NK-92 (cell line): ENCODE data around the gene SLC32A1.

Experiments used
- DNase-seq: peaks from one replicate; lab custom pipeline; 2025; ENCODE audit not compliant: unreplicated experiment; lab: John Stamatoyannopoulos, UW

The SLC32A1 gene

DNA sequence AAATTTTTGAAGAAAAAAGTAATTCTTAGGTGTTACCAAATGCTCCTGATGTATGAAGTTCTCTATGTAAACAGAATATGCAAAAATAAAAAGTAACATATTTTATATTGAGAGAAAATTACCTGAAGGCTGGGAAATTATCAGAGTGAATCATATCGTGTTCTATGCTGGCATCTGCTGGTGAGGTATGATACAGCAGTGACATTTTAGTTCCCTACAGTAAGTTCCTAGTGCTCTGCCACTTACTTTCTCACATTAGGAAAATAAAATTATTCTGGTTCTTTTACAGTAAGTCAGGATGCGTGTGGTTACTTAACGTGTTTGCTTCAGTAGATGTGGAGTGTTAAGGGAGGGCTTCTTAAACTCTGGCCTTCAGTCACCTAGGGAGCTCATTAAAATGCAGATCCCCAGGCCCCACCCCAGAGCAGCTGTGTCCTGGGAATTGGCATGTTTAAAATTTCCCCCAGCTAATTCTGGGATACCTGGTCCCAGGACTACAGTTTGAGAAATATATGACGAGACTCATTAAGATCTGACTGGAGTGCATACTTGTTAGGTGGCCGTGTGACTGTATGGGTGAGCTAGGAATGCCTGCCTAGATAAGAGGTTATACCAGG lies 27.2 kb downstream of the SLC32A1 start:
- DNase-seq = no peak

DNA sequence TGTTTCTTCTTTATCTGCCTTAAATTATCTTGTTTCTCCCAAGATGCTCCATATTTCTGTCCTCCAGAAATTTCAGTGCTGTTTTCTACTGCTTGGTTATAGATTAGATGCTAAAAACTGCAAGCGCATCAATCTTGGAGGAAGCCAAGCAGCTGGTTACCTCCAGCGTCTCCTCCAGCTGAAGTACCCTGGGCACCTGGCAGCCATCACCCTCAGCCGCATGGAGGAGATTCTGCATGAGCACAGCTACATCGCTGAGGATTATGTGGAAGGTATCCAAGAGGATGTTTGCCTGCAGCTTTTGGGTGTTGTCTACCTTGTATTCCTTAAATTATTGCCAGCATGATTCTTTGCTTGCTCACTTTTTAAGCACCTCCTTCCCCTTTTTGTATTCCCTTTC lies 27.7 kb downstream of the SLC32A1 start:
- no peak for DNase-seq

DNA sequence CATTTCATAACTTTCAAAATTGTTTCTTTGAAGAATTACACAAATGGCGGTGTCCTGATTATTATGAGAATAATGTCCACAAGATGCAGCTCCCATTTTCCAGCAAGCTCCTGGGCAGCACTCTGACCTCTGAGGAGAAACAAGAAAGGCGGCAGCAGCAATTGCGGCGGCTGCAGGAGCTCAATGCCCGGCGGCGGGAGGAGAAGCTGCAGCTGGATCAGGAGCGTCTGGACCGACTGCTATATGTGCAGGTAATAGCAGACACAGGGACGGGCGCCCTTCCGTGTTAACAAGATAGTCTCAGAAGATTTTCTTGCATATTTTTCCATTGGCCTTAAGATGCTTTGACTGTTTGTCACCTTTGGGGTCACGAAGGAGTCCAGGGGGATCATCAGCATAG lies 30.6 kb downstream of the SLC32A1 start:
- no peak for DNase-seq

DNA sequence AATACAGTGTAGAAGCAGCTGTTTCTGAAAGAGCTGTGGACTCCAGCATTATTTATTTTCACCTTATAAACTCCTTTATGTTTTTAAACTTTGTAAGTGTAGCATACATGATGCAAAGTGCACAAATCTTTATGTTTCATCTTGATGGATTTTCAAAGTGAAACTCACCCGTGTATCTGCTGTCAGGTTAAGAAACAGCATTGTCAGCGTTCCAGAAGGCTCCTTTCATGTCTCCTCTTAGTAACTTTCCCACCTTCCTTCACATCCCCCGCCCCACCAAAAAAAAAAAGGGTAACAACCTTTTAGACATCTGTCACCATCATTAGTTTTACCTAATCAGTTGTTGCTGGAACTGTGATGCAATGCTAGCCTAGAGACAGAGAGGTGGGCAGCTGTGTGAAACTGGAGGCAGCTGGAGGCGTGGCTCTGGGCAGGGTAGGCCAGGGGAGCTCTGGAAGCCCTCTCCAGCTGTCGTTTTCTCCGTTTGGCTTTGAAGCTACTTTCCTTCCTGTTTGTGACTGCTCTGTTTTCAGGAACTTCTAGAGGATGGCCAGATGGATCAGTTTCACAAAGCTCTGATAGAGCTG lies 31.1 kb downstream of the SLC32A1 start:
- DNase-seq = no peak

DNA sequence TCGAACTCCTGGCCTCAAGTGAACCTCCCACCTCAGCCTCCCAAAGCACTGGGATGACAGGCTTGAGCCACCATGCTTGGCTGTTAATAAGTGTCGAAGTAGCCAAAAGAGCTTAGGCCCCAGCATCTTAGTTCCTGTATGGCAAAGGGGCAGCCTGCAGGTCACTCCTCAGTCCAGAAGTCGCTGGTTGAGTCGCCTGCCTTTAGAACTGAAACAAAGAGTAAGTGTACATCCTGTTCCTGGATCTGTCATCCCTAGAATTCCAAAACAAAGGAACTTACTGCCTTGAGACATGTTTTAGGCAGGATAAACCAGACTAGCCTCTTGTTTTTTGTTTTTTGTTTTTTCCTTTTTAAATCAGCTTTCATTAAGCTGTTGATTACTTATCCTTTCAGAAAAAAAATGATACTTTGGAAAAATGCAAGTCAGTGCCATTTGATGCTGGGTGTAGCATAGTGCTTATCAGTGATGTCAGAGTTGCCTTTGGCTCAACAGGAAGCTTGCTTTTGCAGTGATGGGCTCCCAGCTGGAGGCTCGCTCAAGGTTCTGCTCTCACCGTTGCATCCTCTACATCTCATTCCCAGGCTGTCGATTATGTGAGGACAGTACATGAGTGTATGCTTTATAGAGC lies 33.0 kb downstream of the SLC32A1 start:
- no peak for DNase-seq

DNA sequence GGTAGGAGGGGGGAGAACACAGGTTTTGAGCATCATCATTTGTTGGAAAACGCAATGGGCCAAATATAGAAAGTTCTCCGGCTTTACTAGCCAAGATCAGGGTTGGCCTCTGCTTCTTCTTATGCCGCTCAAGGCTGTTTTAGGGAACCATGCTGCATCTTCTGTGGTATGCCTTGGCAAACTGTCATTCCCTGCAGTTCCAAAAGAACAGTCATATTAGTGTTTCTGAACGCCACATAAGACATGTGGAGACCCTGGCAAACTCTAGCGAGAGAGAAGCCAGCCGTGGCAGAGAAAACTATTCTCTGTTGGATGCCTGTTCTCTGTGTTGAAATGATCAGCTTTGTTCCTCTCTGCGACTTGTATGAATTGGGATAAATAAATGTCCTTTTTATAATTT lies 34.8 kb downstream of the SLC32A1 start:
- no peak for DNase-seq

DNA sequence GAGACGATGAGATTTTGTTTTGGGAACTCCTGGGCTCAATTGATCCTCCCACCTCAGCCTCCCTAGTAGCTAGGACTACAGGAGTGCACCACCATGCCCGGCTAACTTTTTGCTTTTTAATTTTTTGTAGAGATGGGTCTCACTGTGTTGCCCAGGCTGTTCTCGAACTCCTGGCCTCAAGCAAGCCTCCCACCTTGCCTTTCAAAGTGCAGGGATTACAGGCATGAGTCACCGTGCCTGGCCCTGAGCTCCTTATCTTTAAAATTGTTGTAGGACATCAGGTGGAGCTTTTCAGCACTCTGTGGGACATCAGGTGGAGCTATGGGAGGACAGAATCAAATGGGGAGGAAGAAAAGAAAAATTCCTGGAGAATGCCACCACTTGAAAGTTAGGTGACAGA lies 36.7 kb downstream of the SLC32A1 start:
- no peak for DNase-seq

DNA sequence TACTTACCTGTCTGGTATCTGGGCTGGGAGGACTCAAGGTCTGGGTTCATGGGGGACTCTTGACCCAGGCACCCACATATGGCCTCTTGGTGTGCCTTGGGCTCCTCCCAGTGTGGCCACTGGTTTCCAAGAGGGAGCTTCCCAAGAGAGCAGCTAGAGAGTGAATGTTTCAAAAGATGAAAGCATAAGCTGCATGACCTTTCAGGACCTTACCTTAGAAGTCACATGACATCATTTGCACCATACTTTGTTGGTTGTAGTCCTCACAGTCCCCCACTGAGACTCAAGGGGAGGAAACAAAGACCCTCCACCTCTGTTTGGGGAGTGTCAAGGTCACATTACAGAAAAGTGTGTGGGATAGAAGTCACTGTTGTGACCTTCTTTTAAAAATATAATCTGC lies 37.9 kb downstream of the SLC32A1 start:
- no peak for DNase-seq

DNA sequence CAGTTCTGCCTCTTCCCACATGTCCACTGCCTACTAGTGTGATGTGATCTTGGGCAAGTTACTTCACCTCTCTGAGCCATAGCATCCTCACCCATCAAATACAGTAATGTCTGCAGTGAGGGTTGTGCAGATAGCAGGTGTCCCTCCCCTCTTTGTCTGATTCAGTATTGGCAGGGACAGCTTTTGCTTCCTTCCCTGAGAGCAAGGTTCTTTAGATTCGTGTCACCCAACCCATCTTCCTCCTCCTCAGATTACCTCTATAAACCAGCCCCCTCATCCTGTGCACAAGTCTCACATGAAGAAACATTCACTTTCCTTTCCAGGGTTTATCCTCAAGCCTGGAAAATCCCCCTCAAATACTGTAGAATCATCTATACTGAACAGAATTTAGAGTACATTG lies 39.3 kb downstream of the SLC32A1 start:
- no peak for DNase-seq

DNA sequence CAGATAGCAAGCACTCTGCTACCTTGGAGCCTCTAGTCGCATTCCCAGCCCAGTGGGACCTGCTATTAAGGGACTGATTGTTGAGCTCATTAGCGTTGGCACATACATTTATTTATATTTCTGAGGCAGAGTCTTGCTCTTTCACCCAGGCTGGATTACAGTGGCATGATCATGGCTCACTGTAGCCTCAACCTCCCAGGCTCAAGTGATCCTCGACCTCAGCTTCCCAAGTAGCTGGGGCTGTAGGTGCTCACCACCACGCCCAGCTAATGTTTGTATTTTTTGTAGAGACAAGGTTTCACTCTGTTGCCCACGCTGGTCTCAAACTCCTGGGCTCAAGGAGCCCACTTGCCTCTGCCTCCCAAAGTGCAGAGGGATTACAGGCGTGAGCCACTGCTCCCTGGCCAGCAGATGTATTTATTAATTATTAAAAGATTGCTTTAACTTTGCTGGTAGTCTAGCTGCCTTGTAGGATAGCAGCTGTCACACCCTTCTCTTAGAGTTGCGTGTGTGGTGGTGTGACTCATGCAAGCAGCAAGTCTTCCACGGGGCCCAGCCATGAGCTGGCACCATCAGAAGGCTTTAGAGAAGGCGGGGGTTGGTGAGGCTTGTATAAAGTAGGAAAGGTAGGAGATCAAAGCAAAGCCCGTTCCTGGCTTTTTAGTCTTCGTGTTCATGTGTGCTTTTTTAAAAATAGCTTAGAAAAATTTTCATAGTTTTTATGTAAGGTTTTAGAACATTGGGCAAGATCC lies 40.5 kb downstream of the SLC32A1 start:
- no peak for DNase-seq

DNA sequence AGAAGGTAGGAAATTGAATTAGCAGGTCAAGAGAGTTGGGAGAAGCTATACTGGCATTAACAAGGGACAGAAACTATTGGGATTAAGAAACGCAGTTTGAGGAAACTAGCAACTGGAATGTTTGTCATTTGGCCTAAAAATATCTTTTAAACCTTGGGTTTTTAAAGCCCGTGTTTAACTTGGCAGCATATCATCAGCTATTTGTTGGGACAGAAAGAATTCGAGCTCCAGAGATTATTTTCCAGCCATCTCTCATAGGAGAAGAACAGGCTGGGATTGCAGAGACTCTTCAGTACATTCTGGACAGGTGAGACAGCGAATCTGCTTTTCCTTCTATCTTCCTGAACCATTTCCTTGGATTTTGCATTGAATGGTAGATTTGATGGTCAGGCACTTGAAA lies 41.8 kb downstream of the SLC32A1 start:
- no peak for DNase-seq

DNA sequence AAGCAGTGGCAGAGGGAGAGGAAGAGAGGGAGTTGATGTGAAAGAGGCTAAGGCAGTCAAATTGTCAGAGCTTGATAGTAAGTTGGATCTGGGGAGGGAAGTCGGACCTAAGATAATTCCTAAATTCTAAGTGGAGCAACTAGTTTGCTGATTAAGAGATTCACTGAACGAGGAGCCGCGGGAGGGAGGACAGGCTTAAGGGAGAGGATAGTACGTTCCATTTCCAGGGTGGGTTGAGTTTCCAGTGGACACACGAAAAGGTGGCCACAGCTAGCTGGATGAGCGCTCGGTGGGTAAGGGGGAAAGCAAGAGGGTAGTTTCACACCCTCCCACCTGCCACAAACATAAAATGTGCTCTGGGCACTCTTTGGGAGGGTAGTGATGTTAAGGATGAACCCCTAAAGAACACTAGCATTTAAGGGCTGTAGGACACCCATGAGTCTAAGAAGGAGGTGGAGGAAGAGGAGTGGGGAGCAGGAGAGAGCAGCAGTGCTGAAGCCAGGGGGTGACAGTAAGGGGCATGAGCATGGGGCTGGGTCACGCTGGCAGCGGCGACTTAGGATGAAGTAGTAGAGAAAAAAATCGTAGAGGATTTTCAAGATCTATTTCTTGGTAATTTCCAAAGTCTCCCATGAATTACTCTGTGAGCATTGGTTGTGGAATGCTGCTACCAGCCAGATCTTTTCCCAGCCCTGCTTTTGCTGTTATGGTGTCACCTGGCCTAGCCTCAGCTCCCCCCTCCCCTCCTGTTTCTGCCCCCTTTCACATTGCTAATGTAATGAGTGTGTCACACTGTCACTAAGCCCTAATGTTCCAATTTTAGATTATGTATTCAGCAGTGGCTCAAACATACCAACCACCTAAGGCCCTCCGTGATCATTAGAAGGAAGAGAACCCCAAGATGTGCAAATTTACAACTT lies 45.4 kb downstream of the SLC32A1 start:
- no peak for DNase-seq

DNA sequence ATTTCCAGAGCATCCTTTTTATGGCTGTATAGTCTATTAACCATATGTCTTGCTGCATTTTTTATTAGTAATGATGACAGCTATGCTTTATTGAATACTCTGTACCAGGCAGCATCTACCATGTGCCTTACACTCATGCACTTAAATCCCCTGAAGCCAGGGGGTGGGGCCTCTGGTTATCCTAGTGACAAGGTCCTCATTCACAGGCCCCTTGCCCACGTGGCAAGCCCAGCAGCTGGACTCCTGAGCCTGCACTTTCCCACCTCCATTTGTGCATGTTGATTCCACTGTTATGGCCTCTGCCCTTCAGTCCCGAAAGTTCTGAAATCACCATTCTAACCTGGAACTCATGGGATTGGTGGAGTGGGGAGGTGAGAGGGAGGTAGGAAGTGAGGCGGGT lies 46.3 kb downstream of the SLC32A1 start:
- DNase-seq = no peak

DNA sequence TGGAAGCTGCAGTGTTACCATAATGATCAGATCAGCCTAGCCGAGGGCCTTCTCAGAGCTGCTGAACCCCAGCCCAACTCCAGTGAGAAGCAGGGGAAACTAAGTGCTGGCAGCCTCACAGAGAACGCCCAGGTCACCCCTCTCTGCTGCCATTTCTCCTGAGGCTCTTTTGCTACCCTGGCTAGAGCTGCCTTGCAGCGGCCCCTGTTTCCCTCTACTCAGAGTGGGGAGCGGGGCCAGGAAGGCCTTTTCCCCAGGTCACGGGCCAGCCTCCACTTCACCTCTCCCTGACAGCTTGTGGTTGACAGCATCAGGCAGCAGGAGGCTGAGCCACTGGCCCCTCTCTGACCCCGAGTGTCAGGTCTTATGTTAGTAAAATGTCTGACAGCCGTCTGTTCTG lies 46.7 kb downstream of the SLC32A1 start:
- no peak for DNase-seq

DNA sequence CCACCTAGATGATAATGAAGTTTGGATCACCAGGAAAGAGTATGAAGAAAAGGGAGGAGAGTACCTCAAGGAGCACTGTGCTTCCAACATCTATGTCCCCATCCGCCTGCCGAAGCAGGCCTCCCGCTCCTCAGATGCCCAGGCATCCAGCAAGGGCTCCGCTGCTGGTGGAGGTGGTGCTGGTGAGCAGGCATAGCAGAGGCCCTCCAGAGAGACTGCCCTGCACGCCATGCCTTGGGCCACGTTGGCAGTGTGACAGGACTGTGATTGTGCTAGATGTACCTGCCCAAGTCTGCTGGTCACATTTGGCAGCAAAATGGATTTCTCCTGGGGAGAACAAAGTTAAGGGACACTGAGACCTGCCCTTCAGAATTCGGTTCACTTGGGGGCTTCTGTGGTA lies 47.3 kb downstream of the SLC32A1 start:
- no peak for DNase-seq

DNA sequence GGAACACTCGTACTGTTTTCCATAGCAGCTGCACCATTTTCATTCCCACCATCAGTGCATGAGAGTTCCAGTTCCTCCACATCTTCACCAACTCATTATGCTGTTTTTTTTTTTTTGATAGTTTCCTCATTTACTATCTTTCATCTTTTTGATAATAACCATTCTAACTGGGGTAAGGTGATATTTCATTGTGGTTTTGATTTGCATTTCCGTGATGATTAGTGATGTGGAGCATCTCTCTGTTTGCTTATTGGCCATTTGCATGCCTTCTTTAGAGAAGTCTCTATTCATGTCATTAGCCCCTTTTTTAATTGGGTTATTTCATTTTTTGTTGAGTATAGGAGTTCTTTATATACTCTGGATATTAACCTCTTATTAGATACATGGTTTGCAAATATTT lies 49.9 kb downstream of the SLC32A1 start:
- no peak for DNase-seq

DNA sequence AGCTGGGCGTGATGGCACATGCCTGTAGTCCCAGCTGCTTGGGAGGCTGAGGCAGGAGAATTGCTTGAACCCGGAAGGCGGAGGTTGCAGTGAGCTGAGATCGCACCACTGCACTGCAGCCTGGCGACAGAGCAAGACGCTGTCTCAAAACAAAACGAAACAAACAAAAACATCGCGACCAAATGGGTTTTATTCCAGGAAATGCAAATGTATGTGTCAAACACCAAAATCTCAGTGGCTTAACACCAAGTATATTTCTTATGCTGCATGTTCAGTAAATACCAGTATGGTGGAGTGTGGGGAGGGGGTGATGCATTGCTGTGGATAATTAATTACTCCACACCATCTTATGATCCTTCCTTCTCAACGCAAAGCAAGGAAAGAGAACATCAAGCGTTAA lies 52.1 kb downstream of the SLC32A1 start:
- no peak for DNase-seq
